Endothelial cell of umbilical vein (primary cell): ENCODE data around the gene CEP104. TPM values are rescaled to one million over a fixed set of nuclear protein-coding genes. Genes with fewer than 3 reads are reported as not detected.
A peak's percentile ranks its signal among the peaks of the same experiment; 100 is the strongest.

ENCODE experiments used
- BruUV-seq: library from RNA; stranded (reverse); fragments of 400-500 nt; replicated peaks from 2 replicates; lab custom pipeline; 2021; lab: Mats Ljungman, UMichigan
- CTCF ChIA-PET: fragments of 300-600, 350-600 bp; sonication (Branson Sonifier 250); formaldehyde crosslinking; loops from one replicate; lab custom pipeline; 2021; ENCODE audit warnings: antibody characterized with exemption, inconsistent platforms; lab: Charles Lee
- POLR2A ChIA-PET: fragments of 300-600, 350-600 bp; sonication (Branson Sonifier 250); formaldehyde crosslinking; loops from one replicate; lab custom pipeline; 2021; ENCODE audit warnings: antibody characterized with exemption, inconsistent platforms; lab: Charles Lee
- DNase-seq: peaks from one replicate; pipeline ENCODE4 v3.0.0-alpha.2; 2011; ENCODE audit warnings: low read depth, low spot score
- FAIRE-seq: peaks from 2 replicates; lab custom pipeline; 2011; peaks lifted over from hg19 to GRCh38; lab: Jason Lieb, UNC
- H2AFZ ChIP-seq: 2 replicates; pipeline ENCODE4 v1.6.0; 2012; ENCODE audit warnings: low read depth, low read length, control low read depth, inconsistent platforms
- H3K27ac ChIP-seq: 2 replicates; pipeline ENCODE4 v1.5.1; 2011; ENCODE audit warnings: low read depth, mild to moderate bottlenecking, control low read depth, low read length, moderate library complexity; ENCODE audit not compliant: insufficient read depth
- H3K27me3 ChIP-seq, 2 experiments: 2 replicates each; pipeline versions ENCODE4 v1.6.0 to v1.6.1; 2011; ENCODE audit warnings: low read length in 2 of 2, mixed read lengths in 1 of 2; ENCODE audit not compliant: control insufficient read depth in 2 of 2, insufficient read depth in 2 of 2
- H3K36me3 ChIP-seq, 2 experiments: 2 replicates in 1 of 2; 3 replicates in 1 of 2; pipeline ENCODE4 v1.5.1; 2011; ENCODE audit warnings: low read length in 2 of 2, mild to moderate bottlenecking in 1 of 2, moderate library complexity in 1 of 2; ENCODE audit not compliant: control insufficient read depth in 2 of 2, insufficient read depth in 2 of 2; ENCODE audit errors: extremely low read depth in 1 of 2
- H3K4me1 ChIP-seq: 3 replicates; pipeline ENCODE4 v1.5.1; 2011; ENCODE audit warnings: mild to moderate bottlenecking, low read length; ENCODE audit not compliant: control insufficient read depth, insufficient read depth; ENCODE audit errors: extremely low read depth
- H3K4me2 ChIP-seq: 2 replicates; pipeline ENCODE4 v1.6.1; 2011; ENCODE audit warnings: low read length, control low read depth, mixed read lengths; ENCODE audit not compliant: insufficient read depth
- H3K4me3 ChIP-seq, 3 experiments: fragments of 200-600 bp in 1 of 3; sonication (generic), shearing (Covaris generic) in 1 of 3; replicated peaks in 1 of 3; 2 replicates each; pipeline ENCODE4 v1.5.1; 2011 to 2016; ENCODE audit warnings: control low read depth in 3 of 3, low read length in 3 of 3, mild to moderate bottlenecking in 2 of 3, inconsistent platforms in 1 of 3, low read depth in 1 of 3, moderate library complexity in 1 of 3; ENCODE audit not compliant: insufficient read depth in 1 of 3
- H3K79me2 ChIP-seq: 2 replicates; pipeline ENCODE4 v1.6.0; 2012; ENCODE audit warnings: low read length, inconsistent platforms; ENCODE audit not compliant: control insufficient read depth, insufficient read depth
- H3K9ac ChIP-seq: replicated peaks from 2 replicates; pipeline ENCODE3; 2011; ENCODE audit warnings: low read length, control low read depth; ENCODE audit not compliant: insufficient read depth; ENCODE audit errors: extremely low read depth
- H3K9me1 ChIP-seq: replicated peaks from 3 replicates; pipeline ENCODE4 v1.6.0; 2011; ENCODE audit warnings: mild to moderate bottlenecking, low read length; ENCODE audit not compliant: control insufficient read depth, insufficient read depth; ENCODE audit errors: extremely low read depth
- H3K9me3 ChIP-seq: replicated peaks from 2 replicates; pipeline ENCODE4 v1.5.1; 2012; ENCODE audit warnings: low read length, inconsistent platforms; ENCODE audit not compliant: control insufficient read depth, insufficient read depth
- H4K20me1 ChIP-seq: replicated peaks from 2 replicates; pipeline ENCODE3; 2011; ENCODE audit warnings: mild to moderate bottlenecking, low read length; ENCODE audit not compliant: control insufficient read depth, insufficient read depth; ENCODE audit errors: extremely low read depth
- CTCF ChIP-seq, 2 donors: IDR thresholded peaks; 1 replicate in 1 of 2; 2 replicates in 1 of 2; pipeline ENCODE4 v1.5.1; 2011; ENCODE audit warnings: low read length in 2 of 2, mild to moderate bottlenecking in 2 of 2, moderate library complexity in 2 of 2, control low read depth in 1 of 2, inconsistent platforms in 1 of 2, low read depth in 1 of 2; ENCODE audit not compliant: insufficient read depth in 1 of 2; ENCODE audit errors: extremely low read depth in 1 of 2
- GATA2 ChIP-seq: IDR thresholded peaks from 2 replicates; pipeline ENCODE4 v1.7.0; 2011; ENCODE audit warnings: low read depth, mild to moderate bottlenecking, moderate library complexity, mixed read lengths, low read length; ENCODE audit not compliant: insufficient read length, insufficient read depth
- JUN ChIP-seq: IDR thresholded peaks from 2 replicates; pipeline ENCODE4 v1.6.1; 2011; ENCODE audit warnings: borderline replicate concordance, low read depth; ENCODE audit not compliant: insufficient read length, insufficient read depth
- MYC ChIP-seq: IDR thresholded peaks from one replicate; pipeline ENCODE4 v1.6.1; 2011; ENCODE audit warnings: mild to moderate bottlenecking, low read depth, low read length
- POLR2AphosphoS5 ChIP-seq: IDR thresholded peaks from 2 replicates; pipeline ENCODE4 v1.6.1; 2012; ENCODE audit warnings: low read depth, mild to moderate bottlenecking, control low read depth, low read length, moderate library complexity; ENCODE audit not compliant: insufficient read depth
- dilution Hi-C: fragments of 300-500 bp; cut with MboI; formaldehyde crosslinking; loops from one replicate; pipeline ENCODE4 v1.15.0; 2019; ENCODE audit warnings: low sequenced_read_pairs; ENCODE audit not compliant: extremely low pct_ligation_motif_present
- intact Hi-C: fragments of 100-400 bp; cut with micrococcal nuclease; formaldehyde crosslinking; loops from one replicate; pipeline ENCODE4 v1.10.0; 2022
- polyA plus RNA-seq, 4 experiments: library from polyadenylated mRNA; depleted of rRNA in 3 of 4; stranded (reverse) in 3 of 4; unstranded in 1 of 4; fragments of >200 nt; gene quantifications; 2 replicates each; pipeline versions ENCODE4 v1.2.1 to v1.2.3, GENCODE V29; 2011 to 2012; ENCODE audit warnings: missing spikeins in 1 of 4
- total RNA-seq: library from RNA; stranded (reverse); gene quantifications from 2 replicates; pipeline ENCODE4 v1.2.3, GENCODE V29; 2021
- TF ChIP-seq, protein P1 (sequence below): IDR thresholded peaks from 2 replicates; pipeline ENCODE4 v1.6.1; 2011; ENCODE audit not compliant: insufficient read depth, insufficient read length

CEP104 gene
- total and polyA plus RNA-seq, 2 donors (not counting 3 experiments of a cell fraction or from before 2014, with no cell fraction given): 12.4 to 43.0 TPM

GRCh38 chr1:3858231-3858981, 1.4 kb upstream of the CEP104 start:
- Histone ChIP-seq H3K9ac (no peak overlapping the region), H3K36me3 (no peaks in the 10 kb centered on the region), H3K27ac (no peak overlapping the region), H3K9me1 (no peaks in the 10 kb centered on the region), H3K4me2 (peak overlapping the region; percentile 66), H3K4me1 (peaks cover 9% of the 10 kb centered on the region), H3K9me3 (no peaks in the 10 kb centered on the region), H4K20me1 (no peaks in the 10 kb centered on the region), H3K79me2 (peaks cover 4% of the 10 kb centered on the region), H3K27me3 (no peaks in the 10 kb centered on the region), H2AFZ (no peak overlapping the region), H3K4me3 (peak overlapping the region in 2 of 3 experiments; percentile 72 to 76)
- CTCF ChIA-PET: interaction anchor here (0.5 to 2.3 kb wide), 9 partner anchors 10 to 182 kb away, joined by 3 to 9 read pairs (median 3); partner anchors contain the start of genes C1orf174 and LRRC47
- TF ChIP-seq, protein P1, sequence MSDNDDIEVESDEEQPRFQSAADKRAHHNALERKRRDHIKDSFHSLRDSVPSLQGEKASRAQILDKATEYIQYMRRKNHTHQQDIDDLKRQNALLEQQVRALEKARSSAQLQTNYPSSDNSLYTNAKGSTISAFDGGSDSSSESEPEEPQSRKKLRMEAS: no peak
- no peak for TF ChIP-seq JUN
- TF ChIP-seq GATA2: no peak
- TF ChIP-seq MYC: no peak
- peak in 1 of 2 donors; percentile 25 for TF ChIP-seq CTCF (IDR thresholded peaks at IDR 0.05; ENCODE audit: extremely low read depth in 1 of 2, insufficient read depth in 1 of 2, low read depth in 1 of 2, low read length in 2 of 2)
- TF ChIP-seq POLR2AphosphoS5: no peak
- FAIRE-seq (no peak), DNase-seq (peak; percentile 19)
- dilution Hi-C loops: no loop called here
- no TSS peak for BruUV-seq
- intact Hi-C loops: no loop called here
- POLR2A ChIA-PET: no interaction called here
